ENCODE data around the gene ZC3H7A. TPM values are rescaled to one million over a fixed set of nuclear protein-coding genes. Genes with fewer than 3 reads are reported as not detected.

ZC3H7A gene
- total and polyA plus RNA-seq, 2 of the 13 experiments (the other 11 are each of a cell fraction or from before 2014, with no cell fraction given), result 29.2 to 36.8 TPM

DNA sequence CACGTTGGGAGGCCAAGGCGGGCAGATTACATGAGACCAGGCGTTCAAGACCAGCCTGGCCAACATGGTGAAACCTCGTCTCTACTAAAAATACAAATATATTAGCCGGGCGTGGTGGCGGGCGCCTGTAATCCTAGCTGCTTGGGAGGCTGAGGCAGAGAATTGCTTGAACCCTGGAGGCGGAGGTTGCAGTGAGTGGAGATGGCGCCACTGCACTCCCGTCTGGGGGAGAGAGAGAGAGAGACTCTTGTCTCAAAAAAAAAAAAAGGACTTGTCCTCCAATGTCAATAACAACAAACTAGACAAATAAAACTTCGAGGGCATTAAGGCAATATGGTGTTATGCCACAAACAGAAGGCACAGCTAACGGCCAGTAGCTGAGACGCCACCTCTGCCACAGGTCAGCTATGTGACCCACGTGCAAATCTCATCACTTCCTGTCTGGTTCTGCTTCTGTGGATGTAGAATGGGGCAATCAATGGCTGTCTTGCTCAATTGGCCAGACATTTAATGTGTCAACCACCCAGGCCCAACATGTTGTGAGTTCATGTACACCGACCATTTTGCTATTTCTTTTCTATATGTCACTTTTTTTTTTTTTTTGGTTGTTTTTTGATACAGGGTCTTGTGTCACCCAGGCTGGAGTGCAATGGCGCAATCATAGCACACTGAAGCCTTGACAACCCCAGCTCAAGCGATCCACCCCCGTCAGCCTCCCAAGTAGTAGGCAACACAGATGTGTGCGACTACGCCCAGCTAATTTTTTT, 53.6 kb downstream of the ZC3H7A start (continued):
- TF ChIP-seq ZNF296 (CRISPR knock-in tag; conservative IDR thresholded peaks at IDR 0.05) (peak; percentile 79), MEIS2 (CRISPR knock-in tag; IDR thresholded peaks at IDR 0.05) (0 out of 2 replicates have a peak, but pooled peaks have one; percentile 39), SYNCRIP (IDR thresholded peaks at IDR 0.05; ENCODE audit: insufficient read depth, low read depth, low read length) (no peak), ZNF616 (CRISPR knock-in tag; IDR thresholded peaks at IDR 0.05; ENCODE audit: low read depth) (peak; percentile 54; the same call in 1 of the 2 replicates), SP140L (CRISPR knock-in tag; IDR thresholded peaks at IDR 0.05; ENCODE audit: borderline replicate concordance) (0 out of 2 replicates have a peak, but pooled peaks have one; percentile 38), DMAP1 (CRISPR knock-in tag; IDR thresholded peaks at IDR 0.05) (peak; percentile 73), MTA1 (CRISPR knock-in tag; IDR thresholded peaks at IDR 0.05; ENCODE audit: borderline replicate concordance) (no peak), CEBPB (IDR thresholded peaks at IDR 0.05; ENCODE audit: borderline replicate concordance, low read depth, low read length) (peak; percentile 99), KDM6A (CRISPR knock-in tag; IDR thresholded peaks at IDR 0.05; ENCODE audit: low read depth) (no peak; the same call in 1 of the 2 replicates), ZZZ3 (CRISPR knock-in tag; IDR thresholded peaks at IDR 0.05; ENCODE audit: borderline replicate concordance) (no peak), ZMYM4 (CRISPR knock-in tag; IDR thresholded peaks at IDR 0.05) (no peak), ZC3H13 (CRISPR knock-in tag; IDR thresholded peaks at IDR 0.05) (peak; percentile 42; the same call in 1 of the 2 replicates), ZNF605 (CRISPR knock-in tag; IDR thresholded peaks at IDR 0.05) (no peak; the same call in 1 of the 2 replicates), SAP130 (CRISPR knock-in tag; IDR thresholded peaks at IDR 0.05; ENCODE audit: low read depth) (peak; percentile 91), JDP2 (CRISPR knock-in tag; IDR thresholded peaks at IDR 0.05; ENCODE audit: borderline replicate concordance) (no peak), NFIC (IDR thresholded peaks at IDR 0.05; ENCODE audit: low read length) (no peak), FOSL2 (CRISPR knock-in tag; IDR thresholded peaks at IDR 0.05) (peak; percentile 81), ZNF564 (CRISPR knock-in tag; IDR thresholded peaks at IDR 0.05) (peak; percentile 33; the same call in 1 of the 2 replicates), CENPX (CRISPR knock-in tag; IDR thresholded peaks at IDR 0.05) (no peak)
- TF ChIP-seq, protein P1, sequence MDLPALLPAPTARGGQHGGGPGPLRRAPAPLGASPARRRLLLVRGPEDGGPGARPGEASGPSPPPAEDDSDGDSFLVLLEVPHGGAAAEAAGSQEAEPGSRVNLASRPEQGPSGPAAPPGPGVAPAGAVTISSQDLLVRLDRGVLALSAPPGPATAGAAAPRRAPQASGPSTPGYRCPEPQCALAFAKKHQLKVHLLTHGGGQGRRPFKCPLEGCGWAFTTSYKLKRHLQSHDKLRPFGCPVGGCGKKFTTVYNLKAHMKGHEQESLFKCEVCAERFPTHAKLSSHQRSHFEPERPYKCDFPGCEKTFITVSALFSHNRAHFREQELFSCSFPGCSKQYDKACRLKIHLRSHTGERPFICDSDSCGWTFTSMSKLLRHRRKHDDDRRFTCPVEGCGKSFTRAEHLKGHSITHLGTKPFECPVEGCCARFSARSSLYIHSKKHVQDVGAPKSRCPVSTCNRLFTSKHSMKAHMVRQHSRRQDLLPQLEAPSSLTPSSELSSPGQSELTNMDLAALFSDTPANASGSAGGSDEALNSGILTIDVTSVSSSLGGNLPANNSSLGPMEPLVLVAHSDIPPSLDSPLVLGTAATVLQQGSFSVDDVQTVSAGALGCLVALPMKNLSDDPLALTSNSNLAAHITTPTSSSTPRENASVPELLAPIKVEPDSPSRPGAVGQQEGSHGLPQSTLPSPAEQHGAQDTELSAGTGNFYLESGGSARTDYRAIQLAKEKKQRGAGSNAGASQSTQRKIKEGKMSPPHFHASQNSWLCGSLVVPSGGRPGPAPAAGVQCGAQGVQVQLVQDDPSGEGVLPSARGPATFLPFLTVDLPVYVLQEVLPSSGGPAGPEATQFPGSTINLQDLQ (CRISPR knock-in tag; IDR thresholded peaks at IDR 0.05), result no peak
- TF ChIP-seq, protein P2, sequence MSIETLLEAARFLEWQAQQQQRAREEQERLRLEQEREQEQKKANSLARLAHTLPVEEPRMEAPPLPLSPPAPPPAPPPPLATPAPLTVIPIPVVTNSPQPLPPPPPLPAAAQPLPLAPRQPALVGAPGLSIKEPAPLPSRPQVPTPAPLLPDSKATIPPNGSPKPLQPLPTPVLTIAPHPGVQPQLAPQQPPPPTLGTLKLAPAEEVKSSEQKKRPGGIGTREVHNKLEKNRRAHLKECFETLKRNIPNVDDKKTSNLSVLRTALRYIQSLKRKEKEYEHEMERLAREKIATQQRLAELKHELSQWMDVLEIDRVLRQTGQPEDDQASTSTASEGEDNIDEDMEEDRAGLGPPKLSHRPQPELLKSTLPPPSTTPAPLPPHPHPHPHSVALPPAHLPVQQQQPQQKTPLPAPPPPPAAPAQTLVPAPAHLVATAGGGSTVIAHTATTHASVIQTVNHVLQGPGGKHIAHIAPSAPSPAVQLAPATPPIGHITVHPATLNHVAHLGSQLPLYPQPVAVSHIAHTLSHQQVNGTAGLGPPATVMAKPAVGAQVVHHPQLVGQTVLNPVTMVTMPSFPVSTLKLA (IDR thresholded peaks at IDR 0.05), result peak; percentile 68
- TF ChIP-seq, protein P3, sequence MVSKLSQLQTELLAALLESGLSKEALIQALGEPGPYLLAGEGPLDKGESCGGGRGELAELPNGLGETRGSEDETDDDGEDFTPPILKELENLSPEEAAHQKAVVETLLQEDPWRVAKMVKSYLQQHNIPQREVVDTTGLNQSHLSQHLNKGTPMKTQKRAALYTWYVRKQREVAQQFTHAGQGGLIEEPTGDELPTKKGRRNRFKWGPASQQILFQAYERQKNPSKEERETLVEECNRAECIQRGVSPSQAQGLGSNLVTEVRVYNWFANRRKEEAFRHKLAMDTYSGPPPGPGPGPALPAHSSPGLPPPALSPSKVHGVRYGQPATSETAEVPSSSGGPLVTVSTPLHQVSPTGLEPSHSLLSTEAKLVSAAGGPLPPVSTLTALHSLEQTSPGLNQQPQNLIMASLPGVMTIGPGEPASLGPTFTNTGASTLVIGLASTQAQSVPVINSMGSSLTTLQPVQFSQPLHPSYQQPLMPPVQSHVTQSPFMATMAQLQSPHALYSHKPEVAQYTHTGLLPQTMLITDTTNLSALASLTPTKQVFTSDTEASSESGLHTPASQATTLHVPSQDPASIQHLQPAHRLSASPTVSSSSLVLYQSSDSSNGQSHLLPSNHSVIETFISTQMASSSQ (IDR thresholded peaks at IDR 0.05; ENCODE audit: low read depth), result peak; percentile 56
- TF ChIP-seq, protein P3 (CRISPR knock-in tag; IDR thresholded peaks at IDR 0.05; ENCODE audit: borderline replicate concordance), result no peak

Data from HepG2 (cell line).